GM21367 (cell line): ENCODE measurements around the gene FAT2.
"Not testable (repeated sequence)": the region's sequence is repeated elsewhere in the genome, so short reads cannot be mapped to it uniquely, and the experiment has no call there.

Experiments used
- ATAC-seq: cut with Tn5 transposase; IDR thresholded peaks from one replicate; pipeline ENCODE4 v1.9.1; 2021; ENCODE audit not compliant: unreplicated experiment

FAT2 gene

GRCh38 chr5:151584057-151584937, 6.8 kb downstream of the FAT2 start:
- ATAC-seq: no peak

GRCh38 chr5:151581812-151582583, 9.1 kb downstream of the FAT2 start:
- ATAC-seq: no peak

GRCh38 chr5:151581347-151581746, 9.8 kb downstream of the FAT2 start:
- ATAC-seq: no peak

- no peak for ATAC-seq
Observed at GRCh38 chr5:151580858-151581257, 10.3 kb downstream of the FAT2 start.

- ATAC-seq: no peak
Observed at GRCh38 chr5:151580239-151580638, 10.9 kb downstream of the FAT2 start.

- ATAC-seq: not testable (repeated sequence)
Observed at GRCh38 chr5:151579146-151579545, 12.0 kb downstream of the FAT2 start.

GRCh38 chr5:151578326-151579025, 12.7 kb downstream of the FAT2 start:
- no peak for ATAC-seq

GRCh38 chr5:151577566-151577965, 13.6 kb downstream of the FAT2 start:
- ATAC-seq: no peak

GRCh38 chr5:151574444-151574996, 16.6 kb downstream of the FAT2 start:
- ATAC-seq: no peak

GRCh38 chr5:151572657-151573368, 18.3 kb downstream of the FAT2 start:
- ATAC-seq: no peak

- no peak for ATAC-seq
Observed at GRCh38 chr5:151571270-151572173, 19.6 kb downstream of the FAT2 start.

GRCh38 chr5:151570512-151571269, 20.4 kb downstream of the FAT2 start:
- no peak for ATAC-seq

- ATAC-seq: no peak
Observed at GRCh38 chr5:151570058-151570457, 21.1 kb downstream of the FAT2 start.

- no peak for ATAC-seq
Observed at GRCh38 chr5:151569132-151570046, 21.7 kb downstream of the FAT2 start.

- ATAC-seq: no peak
Observed at GRCh38 chr5:151568036-151568435, 23.1 kb downstream of the FAT2 start.

GRCh38 chr5:151565971-151566370, 25.2 kb downstream of the FAT2 start:
- no peak for ATAC-seq

GRCh38 chr5:151562019-151562707, 29.0 kb downstream of the FAT2 start:
- no peak for ATAC-seq
